NCI-H524 treated with DMSO at 0.1 percent for 48 hours (cell line): ENCODE measurements around the gene LRP5.

Source experiments
- DNase-seq: peaks from one replicate; lab custom pipeline; 2025; lab: John Stamatoyannopoulos, UW

LRP5 gene

GRCh38 chr11:68312117-68312779 lies at the start of gene LRP5:
LRP5 (plus strand) TSS chr11:68312591; CDS start chr11:68312715, 124 bp downstream.
- DNase-seq: no peak

GRCh38 chr11:68263444-68264035 lies 48.9 kb upstream of the LRP5 start:
- no peak for DNase-seq

GRCh38 chr11:68264244-68264643 lies 48.1 kb upstream of the LRP5 start:
- DNase-seq: no peak

GRCh38 chr11:68264741-68265540 lies 47.5 kb upstream of the LRP5 start:
- DNase-seq: no peak

- no peak for DNase-seq
Measured at GRCh38 chr11:68266121-68266891, 46.1 kb upstream of the LRP5 start.

- DNase-seq: no peak
Measured at GRCh38 chr11:68266936-68267880, 45.2 kb upstream of the LRP5 start.

- no peak for DNase-seq
Measured at GRCh38 chr11:68267881-68268240, 44.5 kb upstream of the LRP5 start.

GRCh38 chr11:68269414-68270081 lies 42.8 kb upstream of the LRP5 start:
- no peak for DNase-seq

- DNase-seq: no peak
Measured at GRCh38 chr11:68270196-68271022, 42.0 kb upstream of the LRP5 start.

- peak; percentile 9 for DNase-seq
Measured at GRCh38 chr11:68271023-68271780, 41.2 kb upstream of the LRP5 start.

GRCh38 chr11:68271781-68272608 lies 40.4 kb upstream of the LRP5 start, which contains the start of gene C11orf24:
C11orf24 (minus strand) TSS chr11:68271973; CDS start chr11:68263767, 8,206 bp downstream.
- DNase-seq: peak; percentile 58

- no peak for DNase-seq
Measured at GRCh38 chr11:68273026-68273738, 39.2 kb upstream of the LRP5 start.

GRCh38 chr11:68274306-68274705 lies 38.1 kb upstream of the LRP5 start:
- DNase-seq: no peak

GRCh38 chr11:68275721-68276507 lies 36.5 kb upstream of the LRP5 start:
- no peak for DNase-seq

- DNase-seq: no peak
Measured at GRCh38 chr11:68276861-68277260, 35.5 kb upstream of the LRP5 start.

- DNase-seq: no peak
Measured at GRCh38 chr11:68279676-68280075, 32.7 kb upstream of the LRP5 start.
